Esophagus muscularis mucosa (tissue), 4 donors: ENCODE results near the gene FBN1.

ENCODE experiments used
- CTCF ChIP-seq, 3 experiments: fragments of 200-600 bp in 2 of 3; fragments of 450-650 bp in 1 of 3; sonication (generic) in 2 of 3; IDR thresholded peaks; one replicate each; pipeline ENCODE4 v1.5.1; 2017 to 2019; ENCODE audit warnings: antibody characterized with exemption in 3 of 3, mild to moderate bottlenecking in 2 of 3, moderate library complexity in 1 of 3
- EP300 ChIP-seq: sonication (generic); formaldehyde crosslinking; IDR thresholded peaks from one replicate; pipeline ENCODE4 v1.6.1; 2017; ENCODE audit warnings: antibody characterized with exemption
- POLR2A ChIP-seq: fragments of 450-650 bp; IDR thresholded peaks from one replicate; pipeline ENCODE4 v1.6.1; 2017; ENCODE audit warnings: antibody characterized with exemption, moderate library complexity, mild to moderate bottlenecking, low read depth
- POLR2AphosphoS5 ChIP-seq, 2 donors: sonication (generic); formaldehyde crosslinking; IDR thresholded peaks; one replicate each; pipeline ENCODE4 v1.6.1; 2017; ENCODE audit warnings: antibody characterized with exemption in 2 of 2

- TF ChIP-seq CTCF (IDR thresholded peaks at IDR 0.05) (no peak), POLR2AphosphoS5 (IDR thresholded peaks at IDR 0.05) (no peak), POLR2A (no peak), EP300 (no peak)
These were observed 60.5 kb downstream of the FBN1 start for GRCh38 chr15:48584812-48585563.
